ENCODE results near the gene CCDC74B.
"Not testable (repeated sequence)": the region's sequence is repeated elsewhere in the genome, so short reads cannot be mapped to it uniquely, and the experiment has no call there.

CCDC74B gene

DNA sequence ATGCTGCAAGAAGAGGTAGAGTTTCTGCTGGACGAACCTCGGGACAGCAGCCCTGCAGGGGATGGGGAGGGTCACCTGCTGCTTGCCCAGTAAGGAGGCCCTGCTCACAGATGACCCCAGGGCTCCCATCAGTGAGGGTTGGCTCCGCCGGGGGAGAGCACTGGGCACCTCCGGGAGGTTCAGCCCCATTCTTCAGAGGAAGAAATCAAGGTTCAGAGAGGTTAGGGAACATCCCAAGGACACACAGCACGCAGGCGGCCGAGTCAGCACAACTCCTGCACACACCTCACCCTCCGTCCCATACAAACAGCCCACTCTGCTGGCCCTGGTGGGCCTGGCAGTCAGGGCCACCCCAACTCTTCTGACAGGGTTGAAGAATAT lies 11.7 kb upstream of the CCDC74B start:
- in situ Hi-C loops (cut with HindIII; ENCODE audit: low pct_ligation_motif_present, low sequenced_read_pairs), result no loop called here
- no peak overlapping the region for H3K27ac ChIP-seq
- no peaks in the 10 kb centered on the region for H3K27me3 ChIP-seq (replicated peaks)
- TF ChIP-seq CTCF (IDR thresholded peaks at IDR 0.05; ENCODE audit: low read depth, low read length, missing control alignments), result no peak
- no peak for DNase-seq
- H3K4me3 ChIP-seq (ENCODE audit: low read depth, low read length), result no peak overlapping the region
- H3K36me3 ChIP-seq (replicated peaks), result peaks cover 12% of the 10 kb centered on the region

- in situ Hi-C loops (cut with HindIII; ENCODE audit: low pct_ligation_motif_present, low sequenced_read_pairs); H3K27me3 ChIP-seq (replicated peaks); H3K4me3 ChIP-seq (ENCODE audit: low read depth, low read length); H3K27ac ChIP-seq: not testable (repeated sequence)
- peaks cover 12% of the 10 kb centered on the region for H3K36me3 ChIP-seq (replicated peaks)
- DNase-seq, result peak; percentile 33
- TF ChIP-seq CTCF (IDR thresholded peaks at IDR 0.05; ENCODE audit: low read depth, low read length, missing control alignments), result peak; percentile 73
Measured at GRCh38 chr2:130155956-130156623, 11.2 kb upstream of the CCDC74B start.

GRCh38 chr2:130154773-130155765 lies 10.2 kb upstream of the CCDC74B start:
- DNase-seq, result no peak
- no peak for TF ChIP-seq CTCF (IDR thresholded peaks at IDR 0.05; ENCODE audit: low read depth, low read length, missing control alignments)
- H3K27ac ChIP-seq, result no peak overlapping the region
- in situ Hi-C loops (cut with HindIII; ENCODE audit: low pct_ligation_motif_present, low sequenced_read_pairs), result no loop called here
- peaks cover 12% of the 10 kb centered on the region for H3K36me3 ChIP-seq (replicated peaks)
- no peaks in the 10 kb centered on the region for H3K27me3 ChIP-seq (replicated peaks)
- no peak overlapping the region for H3K4me3 ChIP-seq (ENCODE audit: low read depth, low read length)

DNA sequence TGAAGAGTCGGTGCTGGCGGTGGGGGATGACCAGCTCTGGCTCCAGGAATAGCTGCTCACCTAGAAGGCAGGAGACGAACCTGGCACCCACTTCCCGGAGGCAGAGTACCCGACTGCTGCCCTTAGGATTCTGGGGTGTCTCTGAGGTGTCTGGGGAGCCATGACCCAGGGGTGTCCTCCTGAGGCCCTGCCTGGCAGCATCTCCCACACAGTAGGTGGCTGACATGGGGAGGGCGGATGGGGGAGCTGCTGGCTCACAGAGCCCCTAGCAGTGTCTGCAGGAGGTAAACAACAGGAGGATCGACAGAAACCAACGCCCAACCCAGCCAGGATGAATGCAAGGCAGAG lies 9.5 kb upstream of the CCDC74B start:
- H3K4me3 ChIP-seq (ENCODE audit: low read depth, low read length); H3K27ac ChIP-seq; in situ Hi-C loops (cut with HindIII; ENCODE audit: low pct_ligation_motif_present, low sequenced_read_pairs); H3K27me3 ChIP-seq (replicated peaks); DNase-seq: not testable (repeated sequence)
- peaks cover 12% of the 10 kb centered on the region for H3K36me3 ChIP-seq (replicated peaks)

DNA sequence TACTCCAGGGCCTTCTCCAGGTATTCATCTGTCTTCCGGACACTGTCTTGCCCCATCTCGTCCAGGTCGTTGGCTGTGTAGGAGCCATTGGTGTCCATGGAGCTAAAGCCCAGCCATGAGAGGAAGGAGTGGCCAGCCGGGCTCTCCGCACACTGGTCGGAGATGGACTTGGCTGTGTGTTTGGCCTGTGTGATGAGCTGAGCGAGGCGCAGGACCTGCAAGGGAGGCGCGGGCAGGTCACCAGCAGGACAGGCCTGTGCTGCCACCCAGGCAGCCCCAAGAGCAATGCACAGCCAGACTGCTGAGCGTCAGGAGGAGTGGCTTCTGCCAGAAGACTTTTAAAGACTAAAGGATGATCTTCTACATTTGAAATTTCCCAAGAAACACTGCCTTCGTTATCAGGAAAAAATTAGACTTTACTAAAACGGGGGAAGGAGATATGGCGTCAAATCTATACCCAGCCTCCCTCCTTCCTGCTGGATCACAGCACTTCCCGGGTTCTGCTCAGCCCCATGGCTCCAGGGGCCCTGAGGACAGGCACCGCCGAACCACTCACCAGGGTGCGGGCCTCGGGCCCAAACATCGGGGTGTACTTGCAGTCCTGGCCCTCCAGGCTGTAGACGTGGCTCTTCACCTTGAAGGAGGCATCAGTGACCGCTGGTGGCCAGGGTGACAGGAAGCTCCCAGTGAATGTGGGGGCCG lies 9.0 kb upstream of the CCDC74B start:
- H3K27ac ChIP-seq; H3K27me3 ChIP-seq (replicated peaks); DNase-seq; in situ Hi-C loops (cut with HindIII; ENCODE audit: low pct_ligation_motif_present, low sequenced_read_pairs); H3K4me3 ChIP-seq (ENCODE audit: low read depth, low read length): not testable (repeated sequence)
- peaks cover 12% of the 10 kb centered on the region for H3K36me3 ChIP-seq (replicated peaks)

DNA sequence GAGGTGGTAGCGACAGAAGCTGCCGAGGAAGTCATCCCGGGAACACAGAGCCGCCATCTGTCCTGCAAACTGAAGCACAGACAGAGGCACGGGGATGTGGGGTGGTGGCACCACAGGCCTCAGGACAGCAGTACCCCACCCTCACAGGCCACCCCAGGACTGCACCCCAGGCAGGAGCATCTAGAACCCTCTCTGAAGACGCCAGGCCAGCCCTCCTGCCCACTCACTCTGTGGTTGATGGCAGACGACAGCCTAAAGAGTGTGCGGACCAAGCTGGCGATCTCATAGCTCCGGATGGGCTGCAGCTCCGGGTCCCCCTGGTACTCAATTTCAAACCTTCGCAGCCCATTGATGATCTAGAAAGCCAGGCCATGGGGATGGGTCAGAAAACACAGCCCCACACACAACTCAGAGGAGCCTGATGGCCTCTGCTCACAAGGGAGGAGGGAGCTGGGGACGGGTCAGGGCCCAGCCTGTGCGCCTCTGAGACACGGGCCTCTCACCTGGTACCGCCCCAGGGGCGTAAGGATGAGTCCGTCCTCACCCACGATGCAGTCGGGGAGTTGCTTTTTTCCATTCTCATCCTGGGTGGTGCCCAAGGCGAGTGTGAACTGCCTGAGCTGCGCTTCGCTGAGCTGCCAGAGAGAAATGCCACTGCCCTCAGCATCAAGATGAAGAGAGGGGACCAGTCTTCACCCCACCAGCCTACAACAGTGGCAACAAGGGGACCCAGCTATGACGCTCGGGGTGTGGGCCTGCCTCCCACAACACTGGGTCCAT lies 8.1 kb upstream of the CCDC74B start:
- DNase-seq, result no peak
- H3K27me3 ChIP-seq (replicated peaks), result no peaks in the 10 kb centered on the region
- no peak for TF ChIP-seq CTCF (IDR thresholded peaks at IDR 0.05; ENCODE audit: low read depth, low read length, missing control alignments)
- H3K4me3 ChIP-seq (ENCODE audit: low read depth, low read length), result no peak overlapping the region
- H3K27ac ChIP-seq, result no peak overlapping the region
- peaks cover 12% of the 10 kb centered on the region for H3K36me3 ChIP-seq (replicated peaks)
- in situ Hi-C loops (cut with HindIII; ENCODE audit: low pct_ligation_motif_present, low sequenced_read_pairs), result no loop called here

DNA sequence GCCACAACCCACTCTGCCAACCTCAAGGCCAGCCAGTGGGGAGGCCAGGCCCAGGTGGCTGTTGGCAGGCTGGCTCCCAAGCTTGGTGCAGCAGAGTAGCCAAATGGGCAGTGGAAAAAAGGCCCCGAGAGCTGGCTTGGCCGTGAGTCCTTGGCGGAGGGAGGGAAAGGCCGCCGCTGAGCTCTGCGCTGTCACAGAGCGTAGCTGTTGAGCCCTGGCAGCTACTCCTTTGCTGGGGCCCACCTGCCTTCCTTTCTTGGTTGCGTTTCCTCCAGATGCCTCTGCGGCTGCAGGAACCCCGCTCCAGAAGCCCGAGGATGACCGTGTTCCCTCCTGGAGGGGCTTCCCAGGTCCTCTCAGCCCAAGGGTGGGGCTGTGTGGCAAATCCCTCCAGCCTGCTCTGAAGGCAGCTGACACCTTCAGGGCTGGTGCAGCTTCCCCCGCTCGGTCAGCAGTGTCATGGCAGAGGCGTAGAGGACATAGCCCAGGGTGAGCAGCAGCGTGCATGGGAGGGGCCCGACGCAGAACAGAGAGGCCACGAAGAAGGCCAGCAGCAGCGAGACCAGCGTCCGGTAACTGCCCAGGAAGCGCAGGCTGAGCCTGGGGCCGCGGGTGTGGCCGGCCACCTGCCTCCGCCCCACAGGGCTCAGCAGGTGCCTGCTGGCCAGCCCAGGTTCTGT lies 7.4 kb upstream of the CCDC74B start:
- H3K36me3 ChIP-seq (replicated peaks), result peaks cover 12% of the 10 kb centered on the region
- H3K4me3 ChIP-seq (ENCODE audit: low read depth, low read length); DNase-seq; H3K27ac ChIP-seq; H3K27me3 ChIP-seq (replicated peaks); in situ Hi-C loops (cut with HindIII; ENCODE audit: low pct_ligation_motif_present, low sequenced_read_pairs): not testable (repeated sequence)

DNA sequence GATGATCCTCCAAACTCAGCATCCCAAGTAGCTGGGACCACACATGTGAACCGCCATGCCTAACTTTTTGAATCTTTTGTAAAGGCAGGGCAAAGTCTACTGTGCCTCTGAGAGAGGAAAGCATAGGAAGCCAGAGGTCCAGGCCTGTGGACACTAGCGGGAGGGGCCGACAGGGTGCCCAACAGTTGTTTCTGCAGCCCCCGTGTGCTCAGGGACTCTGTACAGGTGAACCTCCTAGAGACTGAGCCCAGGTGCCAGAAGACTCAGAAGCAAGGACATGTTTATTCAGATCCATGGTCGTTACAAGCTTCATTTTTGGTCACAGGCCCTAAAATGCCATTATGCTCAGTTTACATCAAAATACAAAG lies 6.2 kb upstream of the CCDC74B start:
- H3K27me3 ChIP-seq (replicated peaks); in situ Hi-C loops (cut with HindIII; ENCODE audit: low pct_ligation_motif_present, low sequenced_read_pairs); H3K27ac ChIP-seq; DNase-seq; H3K4me3 ChIP-seq (ENCODE audit: low read depth, low read length): not testable (repeated sequence)
- H3K36me3 ChIP-seq (replicated peaks), result peaks cover 12% of the 10 kb centered on the region
